ENCODE results near the gene GGT5.

GRCh38 chr22:24216541-24217209 is 28.2 kb downstream of the GGT5 start:
- TF ChIP-seq EZH2 (IDR thresholded peaks at IDR 0.05) (no peak), POLR2AphosphoS5 (IDR thresholded peaks at IDR 0.05; ENCODE audit: borderline replicate concordance, low read depth, low read length) (no peak), FOXP2 (optimal IDR thresholded peaks at IDR 0.05; ENCODE audit: control extremely low read depth, extremely low read length, insufficient read depth) (no peak)
